Measurements from ENCODE around the gene ASXL3. TPM values are rescaled to one million over a fixed set of nuclear protein-coding genes. Genes with fewer than 3 reads are reported as not detected.

Gene ASXL3
- total RNA-seq, 1 donor from 2014 or later = under 0.01 TPM

GRCh38 chr18:33644494-33644893, 66.5 kb downstream of the ASXL3 start:
- FAIRE-seq = no peak
- Histone ChIP-seq H3K4me3 (ENCODE audit: low read depth, low read length) (no peak overlapping the region), H3K36me3 (ENCODE audit: control insufficient read depth, insufficient read depth, low read length) (no peaks in the 10 kb centered on the region), H3K27me3 (ENCODE audit: control insufficient read depth, insufficient read depth, low read length) (no peaks in the 10 kb centered on the region)
- DNase-seq (ENCODE audit: low read depth) = no peak
- no peak for TF ChIP-seq CTCF (IDR thresholded peaks at IDR 0.05; ENCODE audit: insufficient read depth, low read length, severe bottlenecking)

GRCh38 chr18:33647365-33647764, 69.3 kb downstream of the ASXL3 start:
- Histone ChIP-seq H3K27me3 (ENCODE audit: control insufficient read depth, insufficient read depth, low read length) (no peaks in the 10 kb centered on the region), H3K4me3 (ENCODE audit: low read depth, low read length) (no peak overlapping the region), H3K36me3 (ENCODE audit: control insufficient read depth, insufficient read depth, low read length) (no peaks in the 10 kb centered on the region)
- DNase-seq (ENCODE audit: low read depth) (no peak), FAIRE-seq (no peak)
- no peak for TF ChIP-seq CTCF (IDR thresholded peaks at IDR 0.05; ENCODE audit: insufficient read depth, low read length, severe bottlenecking)

GRCh38 chr18:33652635-33653034, 74.6 kb downstream of the ASXL3 start:
- no peak for TF ChIP-seq CTCF (IDR thresholded peaks at IDR 0.05; ENCODE audit: insufficient read depth, low read length, severe bottlenecking)
- H3K36me3 ChIP-seq (ENCODE audit: control insufficient read depth, insufficient read depth, low read length) = no peaks in the 10 kb centered on the region
- H3K27me3 ChIP-seq (ENCODE audit: control insufficient read depth, insufficient read depth, low read length) = no peaks in the 10 kb centered on the region
- DNase-seq (ENCODE audit: low read depth) (no peak), FAIRE-seq (no peak)
- H3K4me3 ChIP-seq (ENCODE audit: low read depth, low read length) = no peak overlapping the region

GRCh38 chr18:33653231-33653630, 75.2 kb downstream of the ASXL3 start:
- Histone ChIP-seq H3K27me3 (ENCODE audit: control insufficient read depth, insufficient read depth, low read length) (no peaks in the 10 kb centered on the region), H3K36me3 (ENCODE audit: control insufficient read depth, insufficient read depth, low read length) (no peaks in the 10 kb centered on the region), H3K4me3 (ENCODE audit: low read depth, low read length) (no peak overlapping the region)
- no peak for FAIRE-seq
- no peak for DNase-seq (ENCODE audit: low read depth)
- no peak for TF ChIP-seq CTCF (IDR thresholded peaks at IDR 0.05; ENCODE audit: insufficient read depth, low read length, severe bottlenecking)

- DNase-seq (ENCODE audit: low read depth) = no peak
- no peak for FAIRE-seq
- Histone ChIP-seq H3K36me3 (ENCODE audit: control insufficient read depth, insufficient read depth, low read length) (no peaks in the 10 kb centered on the region), H3K27me3 (ENCODE audit: control insufficient read depth, insufficient read depth, low read length) (no peaks in the 10 kb centered on the region), H3K4me3 (ENCODE audit: low read depth, low read length) (no peak overlapping the region)
- no peak for TF ChIP-seq CTCF (IDR thresholded peaks at IDR 0.05; ENCODE audit: insufficient read depth, low read length, severe bottlenecking)
These were observed 79.0 kb downstream of the ASXL3 start for GRCh38 chr18:33656889-33657448.

- Histone ChIP-seq H3K36me3 (ENCODE audit: control insufficient read depth, insufficient read depth, low read length) (no peaks in the 10 kb centered on the region), H3K27me3 (ENCODE audit: control insufficient read depth, insufficient read depth, low read length) (no peaks in the 10 kb centered on the region), H3K4me3 (ENCODE audit: low read depth, low read length) (no peak overlapping the region)
- no peak for TF ChIP-seq CTCF (IDR thresholded peaks at IDR 0.05; ENCODE audit: insufficient read depth, low read length, severe bottlenecking)
- DNase-seq (ENCODE audit: low read depth) (no peak), FAIRE-seq (no peak)
These were observed 82.8 kb downstream of the ASXL3 start for GRCh38 chr18:33660696-33661310.

Data from bronchial epithelial cell (primary cell).